ENCODE results near the gene MRPL17.
"Not testable (repeated sequence)": the region's sequence is repeated elsewhere in the genome, so short reads cannot be mapped to it uniquely, and the experiment has no call there.

Gene MRPL17

GRCh38 chr11:6682936-6683861, at the start of gene MRPL17:
TSS of gene MRPL17 (minus strand) at chr11:6683340. CDS start at chr11:6683296, 44 bp downstream.
- DNase-seq = peak; percentile 93 to 100 (median 99)

DNA sequence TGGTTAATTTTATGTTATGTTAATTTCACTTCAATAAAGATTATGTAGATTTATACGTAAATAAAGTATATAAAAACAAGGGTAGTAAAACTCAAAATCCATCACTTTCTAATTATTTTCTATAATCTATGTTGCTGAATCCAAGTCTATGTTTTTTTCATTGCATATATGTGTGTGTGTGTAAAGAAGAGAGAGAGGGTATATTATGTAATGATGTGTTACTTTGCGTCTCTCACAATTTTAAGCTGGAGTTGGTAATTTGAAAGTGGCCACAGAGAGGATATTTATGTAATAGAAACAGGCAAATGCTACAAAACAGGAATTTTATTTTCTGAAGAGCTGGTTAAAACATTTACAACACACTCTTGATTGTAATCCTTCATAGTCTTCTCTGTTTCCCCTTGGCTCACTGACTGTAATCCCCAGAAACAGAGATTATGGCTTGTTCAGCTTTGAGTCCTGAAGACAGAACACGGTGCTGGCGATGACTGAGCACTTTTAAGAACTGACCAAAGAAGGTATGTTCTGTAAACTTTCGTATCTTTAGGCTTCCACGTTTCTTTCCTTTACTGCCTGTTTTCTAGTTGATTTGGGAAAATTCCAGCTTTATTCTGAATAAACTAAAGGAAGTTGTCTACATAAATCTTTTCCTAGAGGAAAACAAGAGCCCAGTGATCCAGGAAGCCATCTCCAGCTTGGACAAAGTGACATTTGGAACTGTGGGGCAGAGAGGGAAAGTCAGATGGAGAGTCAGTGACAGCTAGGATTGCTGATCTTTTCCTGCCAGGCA, 45.0 kb upstream of the MRPL17 start:
- no peak for DNase-seq

DNA sequence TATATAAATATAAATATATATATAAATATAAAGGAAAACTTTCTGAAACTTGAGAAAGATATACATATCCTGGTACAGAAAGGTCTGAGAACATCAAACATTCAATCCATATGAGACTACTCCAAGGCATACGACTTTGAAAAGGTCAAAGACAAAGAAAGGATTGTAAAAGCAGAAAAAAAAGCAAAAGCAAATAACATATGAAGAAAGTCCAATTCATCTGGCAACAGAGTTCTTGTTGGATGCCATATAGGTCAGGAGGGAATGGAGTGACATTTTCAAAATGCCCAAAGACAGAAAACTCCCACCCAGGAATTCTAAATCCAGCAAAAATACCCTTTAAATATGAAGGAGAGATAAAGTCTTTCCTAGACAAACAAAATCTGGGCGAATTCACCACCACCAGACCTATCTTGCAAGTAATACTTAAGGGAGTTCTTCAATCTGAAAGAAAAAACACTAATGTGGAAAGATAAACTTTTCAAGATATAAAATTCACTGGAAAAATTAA, 42.3 kb upstream of the MRPL17 start:
- DNase-seq = no peak

- DNase-seq = no peak
These were observed 40.9 kb upstream of the MRPL17 start for GRCh38 chr11:6724013-6724412.

GRCh38 chr11:6721343-6721742, 38.2 kb upstream of the MRPL17 start:
- no peak for DNase-seq

- no peak for DNase-seq
These were observed 36.4 kb upstream of the MRPL17 start for GRCh38 chr11:6719576-6719975.

DNA sequence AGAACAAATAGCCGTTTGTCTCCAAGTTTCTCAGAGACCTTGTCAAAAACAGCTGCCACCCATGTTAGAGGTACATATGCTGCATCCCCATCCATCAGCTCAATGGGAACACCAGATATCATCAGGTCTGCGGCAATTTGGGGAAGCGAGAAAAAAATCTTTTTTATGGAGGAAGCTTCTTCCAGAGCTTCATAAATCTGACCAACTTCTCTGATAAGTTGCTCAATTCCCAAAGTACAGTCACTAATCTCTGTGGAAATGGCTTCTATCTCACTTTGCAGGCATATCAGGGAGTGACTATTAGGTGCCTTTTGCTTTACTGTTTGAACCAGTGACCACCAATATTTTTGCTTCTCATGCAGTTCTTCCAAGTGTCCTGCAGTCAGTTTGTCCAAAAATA, 34.3 kb upstream of the MRPL17 start:
- DNase-seq = no peak

DNA sequence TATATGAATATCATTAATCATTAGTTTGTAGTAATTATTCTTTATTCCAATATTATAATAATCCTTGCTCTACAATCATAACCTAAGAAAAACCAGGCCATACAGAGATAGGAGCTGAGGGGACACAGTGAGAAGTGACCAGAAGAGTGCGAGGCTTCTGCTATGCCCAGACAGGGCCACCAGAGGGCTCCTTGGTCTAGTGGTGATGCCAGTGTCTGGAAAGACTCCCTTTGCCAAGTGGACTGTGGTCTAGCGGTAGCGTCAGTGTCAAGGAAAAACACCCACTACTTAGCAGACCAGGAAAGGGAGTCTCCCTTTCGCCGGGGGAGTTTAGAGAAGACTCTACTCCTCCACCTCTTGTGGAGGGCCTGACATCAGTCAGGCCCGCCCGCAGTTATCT, 28.4 kb upstream of the MRPL17 start:
- peak in 2 of 6 experiments; percentile 11 to 13 for DNase-seq

DNA sequence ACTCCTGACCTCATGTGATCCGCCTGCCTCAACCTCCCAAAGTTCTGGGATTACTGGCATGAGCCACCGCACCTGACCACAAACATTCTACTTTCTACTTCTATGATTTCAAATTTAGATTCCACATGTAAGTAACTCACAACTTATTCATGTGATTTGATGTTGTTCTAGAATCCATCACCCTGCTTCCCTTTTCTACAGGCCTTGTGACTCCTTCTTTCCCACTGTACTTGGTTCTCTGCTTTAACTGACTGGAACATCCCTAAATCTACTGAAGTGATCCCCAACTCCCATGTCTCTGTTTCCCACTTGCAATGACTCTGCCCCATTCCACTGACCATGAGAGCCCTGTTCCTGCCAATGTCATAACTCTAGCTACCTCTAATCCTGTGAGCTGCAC, 25.7 kb upstream of the MRPL17 start:
- no peak for DNase-seq

DNA sequence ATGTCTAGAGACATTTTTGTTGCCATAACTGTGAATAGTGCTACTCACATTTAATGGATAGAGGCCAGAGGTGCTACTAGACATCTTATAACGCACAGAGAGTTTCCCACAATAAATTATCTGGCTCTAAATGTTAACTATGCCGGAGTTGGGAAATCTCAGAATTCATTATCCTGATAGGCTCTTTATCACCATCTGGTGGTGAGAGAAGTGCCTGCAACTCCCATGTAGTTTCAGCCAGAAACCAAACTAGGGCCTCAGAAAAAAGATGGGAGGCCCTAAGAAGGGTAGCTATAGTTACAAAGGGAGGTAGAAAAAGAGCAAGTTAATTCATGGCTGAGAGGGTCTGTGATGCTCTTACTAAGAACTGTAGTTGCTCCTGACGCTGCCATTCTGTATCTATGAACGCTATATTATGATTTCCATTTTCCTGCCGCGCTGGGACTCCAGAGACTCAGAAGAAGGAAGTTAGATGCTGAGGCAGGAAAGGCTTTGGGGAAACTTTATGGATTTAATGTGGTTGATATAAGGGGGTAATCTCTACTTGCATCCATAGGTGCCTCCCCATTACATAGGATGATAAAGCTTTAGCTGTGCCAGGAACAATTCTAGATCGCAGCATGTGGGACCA, 22.9 kb upstream of the MRPL17 start:
- DNase-seq = peak in 4 of 6 experiments; percentile 4 to 54 (median 18)

DNA sequence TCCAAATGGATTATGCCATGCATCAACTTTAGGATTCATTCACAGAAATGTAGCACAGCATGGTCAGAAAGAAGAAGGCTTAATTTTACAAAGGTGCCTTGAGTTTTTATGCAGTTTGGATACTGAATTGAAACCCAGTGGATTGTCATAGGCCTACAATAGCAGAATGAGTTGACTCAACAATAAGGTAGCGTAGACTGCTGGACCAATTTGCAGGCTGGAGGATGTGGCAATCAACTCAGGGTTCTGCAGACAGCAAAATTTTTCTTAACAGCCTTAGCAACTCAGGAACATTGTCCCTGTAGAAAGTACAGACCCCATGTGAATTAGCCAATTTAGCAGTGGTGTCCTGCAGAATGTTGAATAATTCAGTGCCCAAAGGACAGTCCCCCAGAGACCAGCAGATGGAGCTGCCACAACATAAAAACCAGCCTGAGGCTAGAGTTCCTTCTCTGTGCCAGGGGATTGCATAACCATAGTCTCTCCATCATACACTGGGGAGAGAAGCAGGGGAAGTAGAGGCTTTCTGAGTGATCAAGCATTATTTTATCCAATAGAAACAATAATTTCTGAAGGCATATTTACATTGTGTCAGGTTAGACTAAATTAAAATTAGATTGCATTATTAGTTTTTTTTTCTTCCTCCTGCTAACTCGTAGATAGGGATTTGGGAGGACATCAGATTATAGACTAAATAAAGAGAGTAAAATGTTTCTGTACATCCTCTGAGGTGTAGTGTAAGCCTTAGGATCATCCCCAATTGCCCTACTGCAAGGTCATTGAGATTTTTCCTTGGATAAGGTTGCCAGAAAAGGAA, 20.3 kb upstream of the MRPL17 start:
- peak in 2 of 6 experiments; percentile 13 to 31 for DNase-seq

DNA sequence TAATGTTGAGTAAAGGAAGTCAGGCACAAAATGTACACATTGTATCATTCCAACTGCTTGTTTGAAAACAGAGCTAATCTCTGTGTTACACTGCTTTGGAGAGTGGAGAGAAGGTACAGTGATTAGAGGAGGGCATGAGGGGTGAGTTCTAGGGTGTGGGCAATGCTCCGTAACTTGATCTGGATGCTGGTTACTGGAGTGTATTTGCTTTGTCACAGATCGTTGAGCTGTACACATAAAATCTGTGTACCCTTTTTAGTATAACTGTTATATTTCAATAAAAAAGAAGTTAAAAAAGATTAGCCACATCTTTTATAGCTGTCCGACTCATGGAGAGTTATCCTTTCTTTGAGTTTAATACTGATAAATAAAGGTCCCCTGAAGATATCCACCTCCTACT, 18.8 kb upstream of the MRPL17 start:
- DNase-seq = not testable (repeated sequence)

GRCh38 chr11:6695377-6695776, 12.2 kb upstream of the MRPL17 start:
- no peak for DNase-seq

GRCh38 chr11:6694229-6694535, 11.0 kb upstream of the MRPL17 start:
- DNase-seq = no peak

GRCh38 chr11:6693342-6694228, 10.4 kb upstream of the MRPL17 start:
- DNase-seq = peak in 3 of 6 experiments; percentile 3 to 13 (median 7)

DNA sequence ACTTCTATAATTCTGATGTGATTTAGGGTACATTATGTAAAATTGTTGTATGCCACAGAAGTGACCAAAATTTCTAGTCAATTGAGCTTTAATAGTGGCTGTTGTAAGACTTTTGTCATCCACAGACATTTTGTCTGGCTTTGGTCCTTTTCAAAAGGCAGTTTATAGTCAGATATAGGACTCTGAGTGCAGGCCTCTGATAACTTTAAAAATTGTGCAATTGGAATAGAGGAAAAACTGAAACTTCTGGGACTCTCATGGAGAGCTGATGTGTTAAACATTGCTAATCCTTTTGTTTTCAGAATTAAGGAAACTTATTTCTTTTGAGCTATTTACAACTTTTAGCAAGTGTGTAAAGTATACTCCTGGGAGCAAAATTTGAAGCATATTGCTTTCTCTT, 9.0 kb upstream of the MRPL17 start:
- DNase-seq = no peak

GRCh38 chr11:6690431-6691132, 7.4 kb upstream of the MRPL17 start:
- DNase-seq = not testable (repeated sequence)

GRCh38 chr11:6687876-6688275, 4.7 kb upstream of the MRPL17 start:
- DNase-seq = no peak

DNA sequence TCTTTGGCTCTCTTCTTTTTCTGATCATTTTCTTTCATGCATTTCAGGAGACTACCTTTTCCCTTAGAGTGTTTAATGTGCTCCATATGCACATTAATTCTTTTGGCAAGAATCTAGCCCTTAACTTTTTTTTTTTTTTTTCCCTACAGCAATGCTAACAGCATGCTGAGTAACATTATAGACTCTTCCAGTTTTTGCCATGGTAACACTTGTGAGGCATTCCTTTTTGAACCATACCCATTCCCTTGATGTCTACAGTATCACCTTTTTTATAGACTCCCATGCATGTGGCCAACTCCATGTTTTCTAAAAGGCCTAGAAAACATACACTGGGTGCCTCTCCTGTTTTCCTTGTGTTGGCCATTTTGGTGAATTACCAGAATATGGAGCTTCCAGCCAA, 2.9 kb upstream of the MRPL17 start:
- DNase-seq = no peak

GRCh38 chr11:6684068-6684467, 928 bp upstream of the MRPL17 start:
- not testable (repeated sequence) for DNase-seq

DNA sequence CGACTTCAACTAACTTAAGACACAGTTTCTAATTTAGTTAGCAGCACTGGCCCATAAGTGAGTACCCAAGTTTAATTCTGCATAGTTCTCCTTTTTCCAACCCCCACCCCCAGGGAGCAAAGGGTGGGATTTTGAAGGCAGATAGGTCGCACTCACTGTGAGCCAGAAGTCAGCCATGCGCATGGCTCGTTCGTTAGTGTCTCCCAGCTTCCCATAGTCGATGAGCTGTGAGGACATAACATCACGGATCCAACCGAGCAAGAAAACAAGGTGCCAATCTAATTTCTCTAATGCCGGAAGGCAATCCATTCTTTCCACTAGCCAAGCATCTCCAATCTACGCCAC, 577 bp downstream of the MRPL17 start:
- no peak for DNase-seq

Measured in stimulated activated naive CD4-positive, alpha-beta T cell (primary cell).